CD4-positive, alpha-beta T cell treated with Interferon alpha-2 for 1 hour (primary cell): ENCODE results near the gene PPP6C.
"Not testable (repeated sequence)": the region's sequence is repeated elsewhere in the genome, so short reads cannot be mapped to it uniquely, and the experiment has no call there.

Source experiments
- DNase-seq, 2 donors: peaks; one replicate each; pipeline ENCODE4 v3.0.0-alpha.2; 2020 to 2022

PPP6C gene

GRCh38 chr9:125141251-125141650 lies 48.4 kb downstream of the PPP6C start:
- DNase-seq = no peak

- no peak for DNase-seq
Observed at GRCh38 chr9:125140576-125140975, 49.0 kb downstream of the PPP6C start.

GRCh38 chr9:125137200-125137599 lies 52.4 kb downstream of the PPP6C start:
- no peak for DNase-seq

- DNase-seq = no peak
Observed at GRCh38 chr9:125134976-125135375, 54.6 kb downstream of the PPP6C start.

- DNase-seq = no peak
Observed at GRCh38 chr9:125133403-125134329, 55.9 kb downstream of the PPP6C start.

- DNase-seq = no peak
Observed at GRCh38 chr9:125131778-125132177, 57.8 kb downstream of the PPP6C start.

GRCh38 chr9:125126019-125126746 lies 63.4 kb downstream of the PPP6C start:
- peak; percentile 80 to 85 for DNase-seq

GRCh38 chr9:125125523-125125922 lies 64.1 kb downstream of the PPP6C start:
- no peak for DNase-seq

GRCh38 chr9:125121146-125121545 lies 68.5 kb downstream of the PPP6C start:
- DNase-seq = no peak

- DNase-seq = peak in 1 of 2 donors; percentile 33
Observed at GRCh38 chr9:125119643-125120286, 69.8 kb downstream of the PPP6C start.

GRCh38 chr9:125118696-125119095 lies 70.9 kb downstream of the PPP6C start:
- not testable (repeated sequence) for DNase-seq

- DNase-seq = not testable (repeated sequence)
Observed at GRCh38 chr9:125114503-125114902, 75.1 kb downstream of the PPP6C start.

GRCh38 chr9:125110464-125110863 lies 79.1 kb downstream of the PPP6C start:
- no peak for DNase-seq

GRCh38 chr9:125108541-125108940 lies 81.1 kb downstream of the PPP6C start:
- DNase-seq = not testable (repeated sequence)

- no peak for DNase-seq
Observed at GRCh38 chr9:125106285-125106893, 83.2 kb downstream of the PPP6C start.

GRCh38 chr9:125103770-125104460 lies 85.7 kb downstream of the PPP6C start:
- DNase-seq = no peak

GRCh38 chr9:125103021-125103420 lies 86.6 kb downstream of the PPP6C start:
- no peak for DNase-seq

- DNase-seq = no peak
Observed at GRCh38 chr9:125100822-125101221, 88.8 kb downstream of the PPP6C start.

- no peak for DNase-seq
Observed at GRCh38 chr9:125099816-125100215, 89.8 kb downstream of the PPP6C start.
